IMR-90 (cell line): ENCODE data around the gene HERPUD1. TPM values are rescaled to one million over a fixed set of nuclear protein-coding genes. Genes with fewer than 3 reads are reported as not detected.
A peak's percentile ranks its signal among the peaks of the same experiment; 100 is the strongest.

Source experiments
- ATAC-seq: fragments of 200-7000 bp; cut with Tn5 transposase; 2 replicates; pipeline ENCODE4 v1.9.1; 2020; ENCODE audit warnings: low read depth, mild to moderate bottlenecking, moderate library complexity
- BruUV-seq: library from RNA; stranded (reverse); fragments of 400-500 nt; replicated peaks from 2 replicates; lab custom pipeline; 2021; lab: Mats Ljungman, UMichigan
- CTCF ChIA-PET: fragments of 300-600 bp; formaldehyde crosslinking; extraction: SDS; loops from one replicate; lab custom pipeline; 2021; ENCODE audit warnings: antibody characterized with exemption; lab: Yijun Ruan, JAX
- POLR2A ChIA-PET: fragments of 300-600 bp; sonication (Branson Sonifier 250); formaldehyde crosslinking; loops from one replicate; lab custom pipeline; 2022; ENCODE audit warnings: antibody characterized with exemption; ENCODE audit not compliant: unreplicated experiment; lab: Charles Lee
- DNase-seq: peaks from one replicate; pipeline ENCODE4 v3.0.0; 2013
- H2AFZ ChIP-seq: replicated peaks from 2 replicates; pipeline ENCODE3; 2013; ENCODE audit warnings: low read length, mild to moderate bottlenecking; ENCODE audit not compliant: poor library complexity
- H2AK5ac ChIP-seq: 2 replicates; pipeline ENCODE4 v1.6.1; 2013; ENCODE audit warnings: low read depth, low read length, inconsistent platforms
- H2AK9ac ChIP-seq: replicated peaks from 2 replicates; pipeline ENCODE3; 2013; ENCODE audit warnings: mild to moderate bottlenecking, low read depth, low read length, moderate library complexity; ENCODE audit not compliant: poor library complexity
- H2BK120ac ChIP-seq: 2 replicates; pipeline ENCODE4 v1.6.1; 2013; ENCODE audit warnings: low read depth, low read length, inconsistent platforms
- H2BK15ac ChIP-seq: 3 replicates; pipeline ENCODE4 v1.6.1; 2013; ENCODE audit warnings: low read depth, low read length, inconsistent platforms
- H2BK20ac ChIP-seq: 2 replicates; pipeline ENCODE4 v1.6.1; 2013; ENCODE audit warnings: low read depth, mild to moderate bottlenecking, inconsistent platforms, low read length, moderate library complexity
- H2BK5ac ChIP-seq: 2 replicates; pipeline ENCODE4 v1.6.1; 2013; ENCODE audit warnings: mild to moderate bottlenecking, low read depth, low read length, inconsistent platforms; ENCODE audit not compliant: poor library complexity, severe bottlenecking
- H3K14ac ChIP-seq: replicated peaks from 2 replicates; pipeline ENCODE4 v1.6.1; 2013; ENCODE audit warnings: low read depth, low read length, inconsistent platforms
- H3K18ac ChIP-seq: 2 replicates; pipeline ENCODE4 v1.6.1; 2013; ENCODE audit warnings: low read depth, low read length, control low read depth
- H3K23ac ChIP-seq: 2 replicates; pipeline ENCODE4 v1.6.1; 2013; ENCODE audit warnings: low read depth, low read length, inconsistent platforms
- H3K27ac ChIP-seq: 2 replicates; pipeline ENCODE4 v1.5.1; 2013; ENCODE audit warnings: mild to moderate bottlenecking, control low read depth, low read length; ENCODE audit not compliant: insufficient read depth
- H3K27me3 ChIP-seq: 2 replicates; pipeline ENCODE4 v1.6.1; 2013; ENCODE audit warnings: low read length; ENCODE audit not compliant: control insufficient read depth, insufficient read depth
- H3K36me3 ChIP-seq: 2 replicates; pipeline ENCODE4 v1.6.1; 2013; ENCODE audit warnings: low read length, mixed read lengths; ENCODE audit not compliant: control insufficient read depth, insufficient read depth
- H3K4ac ChIP-seq: 2 replicates; pipeline ENCODE4 v1.6.1; 2013; ENCODE audit warnings: low read depth, low read length, inconsistent platforms
- H3K4me1 ChIP-seq: 2 replicates; pipeline ENCODE4 v1.6.1; 2013; ENCODE audit warnings: low read length, mixed read lengths; ENCODE audit not compliant: control insufficient read depth, insufficient read depth
- H3K4me2 ChIP-seq: 2 replicates; pipeline ENCODE4 v1.6.1; 2013; ENCODE audit warnings: low read depth, mild to moderate bottlenecking, control low read depth, low read length, moderate library complexity
- H3K4me3 ChIP-seq: 2 replicates; pipeline ENCODE4 v1.5.1; 2013; ENCODE audit warnings: low read depth, mild to moderate bottlenecking, control low read depth, low read length, moderate library complexity; ENCODE audit not compliant: insufficient read depth
- H3K56ac ChIP-seq: 2 replicates; pipeline ENCODE4 v1.6.1; 2013; ENCODE audit warnings: low read length, inconsistent platforms; ENCODE audit not compliant: insufficient read depth; ENCODE audit errors: extremely low read depth
- H3K79me1 ChIP-seq, 2 experiments: 2 replicates each; pipeline ENCODE4 v1.6.1; 2013; ENCODE audit warnings: low read length in 2 of 2, inconsistent platforms in 1 of 2, low read depth in 1 of 2
- H3K9ac ChIP-seq: 2 replicates; pipeline ENCODE4 v1.6.1; 2013; ENCODE audit warnings: low read depth, low read length, control low read depth
- H3K9me1 ChIP-seq: 2 replicates; pipeline ENCODE4 v1.6.1; 2013; ENCODE audit warnings: low read length, inconsistent platforms; ENCODE audit not compliant: insufficient read depth
- H3K9me3 ChIP-seq: 2 replicates; pipeline ENCODE4 v1.6.1; 2013; ENCODE audit warnings: low read length; ENCODE audit not compliant: control insufficient read depth, insufficient read depth
- H4K20me1 ChIP-seq: 2 replicates; pipeline ENCODE4 v1.6.1; 2013; ENCODE audit warnings: low read length, inconsistent platforms; ENCODE audit not compliant: insufficient read depth
- H4K5ac ChIP-seq: 2 replicates; pipeline ENCODE4 v1.6.1; 2013; ENCODE audit warnings: mild to moderate bottlenecking, low read depth, low read length, control low read depth
- H4K8ac ChIP-seq, 2 experiments: 2 replicates each; pipeline ENCODE4 v1.6.1; 2013; ENCODE audit warnings: low read depth in 2 of 2, low read length in 2 of 2, control low read depth in 1 of 2, inconsistent platforms in 1 of 2
- H4K91ac ChIP-seq: 2 replicates; pipeline ENCODE4 v1.6.1; 2013; ENCODE audit warnings: low read depth, low read length, inconsistent platforms; ENCODE audit not compliant: insufficient read depth
- ELK1 ChIP-seq: fragments of 150-350 bp; IDR thresholded peaks from 2 replicates; pipeline ENCODE4 v1.6.1; 2016; ENCODE audit warnings: low read depth, mild to moderate bottlenecking, low read length, moderate library complexity, borderline replicate concordance
- FOS ChIP-seq: fragments of 150-350 bp; IDR thresholded peaks from 2 replicates; pipeline ENCODE4 v1.6.1; 2016; ENCODE audit warnings: low read depth, low read length
- POLR2A ChIP-seq: IDR thresholded peaks from 2 replicates; pipeline ENCODE4 v1.6.1; 2012; ENCODE audit warnings: mild to moderate bottlenecking, low read depth, low read length
- RFX5 ChIP-seq: IDR thresholded peaks from 2 replicates; pipeline ENCODE4 v1.8.0; 2012; ENCODE audit warnings: low read depth, mild to moderate bottlenecking, low read length, moderate library complexity
- WGBS, 2 experiments: methylation state at CpG; one replicate each; pipeline versions ENCODE4 v1.1.5 to v1.1.7; 2013; ENCODE audit warnings: missing lambda C conversion rate in 2 of 2; ENCODE audit not compliant: insufficient read length in 1 of 2; ENCODE audit errors: extremely low coverage in 2 of 2; 5-methylcytosine and 5-hydroxymethylcytosine counted together
- dilution Hi-C: fragments of 300-500 bp; cut with HindIII; formaldehyde crosslinking; loops from one replicate; pipeline ENCODE4 v1.14.3; 2018; ENCODE audit warnings: low sequenced_read_pairs; ENCODE audit not compliant: unreplicated experiment
- in situ Hi-C: fragments of 300-500 bp; cut with MboI; formaldehyde crosslinking; loops from 3 replicates; pipeline ENCODE4 v1.14.3; 2019; ENCODE audit warnings: low sequenced_read_pairs, inconsistent platforms, mixed read lengths
- intact Hi-C: fragments of 100-400 bp; cut with micrococcal nuclease; formaldehyde crosslinking; loops from 2 replicates; pipeline ENCODE4 v1.10.0; 2022
- polyA plus RNA-seq, 3 experiments: library from polyadenylated mRNA; depleted of rRNA; stranded (reverse); fragments of >200 nt; gene quantifications; 2 replicates each; pipeline ENCODE4 v1.2.3, GENCODE V29; 2012; ENCODE audit warnings: low replicate concordance in 1 of 3
- total RNA-seq: library from RNA; depleted of rRNA; stranded (reverse); fragments of >200 nt; gene quantifications from 2 replicates; pipeline ENCODE4 v1.2.3, GENCODE V29; 2012

HERPUD1 gene
- total and polyA plus RNA-seq, 2 of the 4 experiments (the other 2 are of a cell fraction): 130 to 148 TPM

GRCh38 chr16:56985288-56985961 lies 53.5 kb downstream of the HERPUD1 start:
- peak; percentile 69 for ATAC-seq
- TF ChIP-seq POLR2A (peak; percentile 49; the same call in 1 of the 2 replicates), FOS (0 out of 2 replicates have a peak, but pooled peaks have one; percentile 39), ELK1 (no peak), RFX5 (no peak)
- H3K4me1 ChIP-seq: peaks cover 19% of the 10 kb centered on the region
- H3K27me3 ChIP-seq: no peaks in the 10 kb centered on the region
- H2BK120ac ChIP-seq: peak overlapping the region; percentile 89
- dilution Hi-C loops: no loop called here
- peak overlapping the region; percentile 82 for H3K18ac ChIP-seq
- no CpG with 5 or more reads among the region's 7 CpGs for WGBS, 2 experiments
- peak overlapping the region; percentile 89 for H4K91ac ChIP-seq
- H2AK9ac ChIP-seq: peak overlapping the region; percentile 97
- peak overlapping the region; percentile 93 for H3K4ac ChIP-seq
- peak; percentile 85 for DNase-seq
- peak overlapping the region; percentile 70 for H3K23ac ChIP-seq
- H4K20me1 ChIP-seq: no peaks in the 10 kb centered on the region
- peaks cover 19% of the 10 kb centered on the region for H3K9me1 ChIP-seq
- peak overlapping the region; percentile 70 for H3K27ac ChIP-seq
- H3K14ac ChIP-seq: peak overlapping the region; percentile 89
- no TSS peak for BruUV-seq
- no peak overlapping the region for H3K4me3 ChIP-seq
- H2AFZ ChIP-seq: peak overlapping the region; percentile 88
- peak overlapping the region; percentile 82 for H2BK5ac ChIP-seq
- H3K9me3 ChIP-seq: no peaks in the 10 kb centered on the region
- peak overlapping the region; percentile 79 to 98 for H4K8ac ChIP-seq
- H3K79me1 ChIP-seq: peaks cover 9 to 41% of the 10 kb centered on the region in 2 experiments; a peak in 3 of 4 replicates
- POLR2A ChIA-PET: no interaction called here
- intact Hi-C loops: no loop called here
- H3K9ac ChIP-seq: peak overlapping the region; percentile 74
- CTCF ChIA-PET: interaction anchor here (0.7 kb wide), 1 partner anchor 9 kb away, joined by 4 read pairs; no protein-coding TSS in a partner anchor
- no peaks in the 10 kb centered on the region for H3K36me3 ChIP-seq
- peak overlapping the region; percentile 80; the same call in 2 of the 3 replicates for H2BK15ac ChIP-seq
- peak overlapping the region; percentile 85 for H2BK20ac ChIP-seq
- H3K56ac ChIP-seq: peak overlapping the region; percentile 67; the same call in 1 of the 2 replicates
- in situ Hi-C loops: no loop called here
- peak overlapping the region; percentile 94 for H4K5ac ChIP-seq
- peak overlapping the region; percentile 82 for H2AK5ac ChIP-seq
- H3K4me2 ChIP-seq: peak overlapping the region; percentile 47
